Measurements from ENCODE around the gene DEFB123. TPM values are rescaled to one million over a fixed set of nuclear protein-coding genes. Genes with fewer than 3 reads are reported as not detected.

Gene DEFB123
- polyA plus RNA-seq, 1 donor from 2014 or later = not detected

DNA sequence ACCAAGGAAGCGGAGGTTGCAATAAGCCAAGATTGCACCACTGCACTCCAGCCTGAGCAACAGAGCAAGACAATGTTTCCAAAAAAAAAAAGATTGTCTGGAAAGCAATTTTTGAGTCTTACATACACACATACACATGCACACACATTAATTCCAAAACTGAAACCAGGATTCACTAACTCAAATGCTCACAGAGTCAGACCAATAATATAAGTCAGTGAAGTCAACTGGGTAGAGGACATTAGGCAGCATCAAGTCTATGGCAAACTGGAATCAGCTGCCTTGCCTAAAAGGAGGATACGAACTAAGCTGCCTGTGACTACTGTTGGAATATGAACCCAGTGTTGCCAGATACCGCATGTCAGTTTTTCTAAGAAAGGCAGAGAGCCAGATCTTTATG, 50.3 kb downstream of the DEFB123 start:
- no peaks in the 10 kb centered on the region for H3K36me3 ChIP-seq (ENCODE audit: insufficient read depth, low read length)
- H3F3A ChIP-seq (ENCODE audit: insufficient read depth, low read length, poor library complexity, severe bottlenecking) = no peaks in the 10 kb centered on the region
- H3K9ac ChIP-seq (ENCODE audit: low read length) = no peak overlapping the region
- no peak overlapping the region for H3K4me3 ChIP-seq (ENCODE audit: low read length)
- H4K20me1 ChIP-seq (ENCODE audit: insufficient read depth) = no peaks in the 10 kb centered on the region
- H3K27me3 ChIP-seq (ENCODE audit: insufficient read depth, low read depth, low read length) = no peaks in the 10 kb centered on the region
- no peaks in the 10 kb centered on the region for H3K9me3 ChIP-seq (ENCODE audit: low read length)
- no peaks in the 10 kb centered on the region for H3K9me2 ChIP-seq (ENCODE audit: insufficient read depth, low read length)
- TF ChIP-seq EZH2 (IDR thresholded peaks at IDR 0.05; ENCODE audit: borderline replicate concordance, insufficient read depth, low read length, poor library complexity, severe bottlenecking) (no peak), SMC3 (conservative IDR thresholded peaks at IDR 0.05; ENCODE audit: poor library complexity) (no peak), EP300 (conservative IDR thresholded peaks at IDR 0.05; ENCODE audit: poor library complexity, severe bottlenecking) (no peak), TAF1 (IDR thresholded peaks at IDR 0.05; ENCODE audit: low read depth) (no peak), POLR2AphosphoS5 (IDR thresholded peaks at IDR 0.05) (no peak), MXI1 (conservative IDR thresholded peaks at IDR 0.05; ENCODE audit: poor library complexity, severe bottlenecking) (no peak), RAD21 (conservative IDR thresholded peaks at IDR 0.05) (no peak)
- TF ChIP-seq, protein P1, sequence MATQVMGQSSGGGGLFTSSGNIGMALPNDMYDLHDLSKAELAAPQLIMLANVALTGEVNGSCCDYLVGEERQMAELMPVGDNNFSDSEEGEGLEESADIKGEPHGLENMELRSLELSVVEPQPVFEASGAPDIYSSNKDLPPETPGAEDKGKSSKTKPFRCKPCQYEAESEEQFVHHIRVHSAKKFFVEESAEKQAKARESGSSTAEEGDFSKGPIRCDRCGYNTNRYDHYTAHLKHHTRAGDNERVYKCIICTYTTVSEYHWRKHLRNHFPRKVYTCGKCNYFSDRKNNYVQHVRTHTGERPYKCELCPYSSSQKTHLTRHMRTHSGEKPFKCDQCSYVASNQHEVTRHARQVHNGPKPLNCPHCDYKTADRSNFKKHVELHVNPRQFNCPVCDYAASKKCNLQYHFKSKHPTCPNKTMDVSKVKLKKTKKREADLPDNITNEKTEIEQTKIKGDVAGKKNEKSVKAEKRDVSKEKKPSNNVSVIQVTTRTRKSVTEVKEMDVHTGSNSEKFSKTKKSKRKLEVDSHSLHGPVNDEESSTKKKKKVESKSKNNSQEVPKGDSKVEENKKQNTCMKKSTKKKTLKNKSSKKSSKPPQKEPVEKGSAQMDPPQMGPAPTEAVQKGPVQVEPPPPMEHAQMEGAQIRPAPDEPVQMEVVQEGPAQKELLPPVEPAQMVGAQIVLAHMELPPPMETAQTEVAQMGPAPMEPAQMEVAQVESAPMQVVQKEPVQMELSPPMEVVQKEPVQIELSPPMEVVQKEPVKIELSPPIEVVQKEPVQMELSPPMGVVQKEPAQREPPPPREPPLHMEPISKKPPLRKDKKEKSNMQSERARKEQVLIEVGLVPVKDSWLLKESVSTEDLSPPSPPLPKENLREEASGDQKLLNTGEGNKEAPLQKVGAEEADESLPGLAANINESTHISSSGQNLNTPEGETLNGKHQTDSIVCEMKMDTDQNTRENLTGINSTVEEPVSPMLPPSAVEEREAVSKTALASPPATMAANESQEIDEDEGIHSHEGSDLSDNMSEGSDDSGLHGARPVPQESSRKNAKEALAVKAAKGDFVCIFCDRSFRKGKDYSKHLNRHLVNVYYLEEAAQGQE (IDR thresholded peaks at IDR 0.05; ENCODE audit: borderline replicate concordance) = no peak
- TF ChIP-seq, protein P2, sequence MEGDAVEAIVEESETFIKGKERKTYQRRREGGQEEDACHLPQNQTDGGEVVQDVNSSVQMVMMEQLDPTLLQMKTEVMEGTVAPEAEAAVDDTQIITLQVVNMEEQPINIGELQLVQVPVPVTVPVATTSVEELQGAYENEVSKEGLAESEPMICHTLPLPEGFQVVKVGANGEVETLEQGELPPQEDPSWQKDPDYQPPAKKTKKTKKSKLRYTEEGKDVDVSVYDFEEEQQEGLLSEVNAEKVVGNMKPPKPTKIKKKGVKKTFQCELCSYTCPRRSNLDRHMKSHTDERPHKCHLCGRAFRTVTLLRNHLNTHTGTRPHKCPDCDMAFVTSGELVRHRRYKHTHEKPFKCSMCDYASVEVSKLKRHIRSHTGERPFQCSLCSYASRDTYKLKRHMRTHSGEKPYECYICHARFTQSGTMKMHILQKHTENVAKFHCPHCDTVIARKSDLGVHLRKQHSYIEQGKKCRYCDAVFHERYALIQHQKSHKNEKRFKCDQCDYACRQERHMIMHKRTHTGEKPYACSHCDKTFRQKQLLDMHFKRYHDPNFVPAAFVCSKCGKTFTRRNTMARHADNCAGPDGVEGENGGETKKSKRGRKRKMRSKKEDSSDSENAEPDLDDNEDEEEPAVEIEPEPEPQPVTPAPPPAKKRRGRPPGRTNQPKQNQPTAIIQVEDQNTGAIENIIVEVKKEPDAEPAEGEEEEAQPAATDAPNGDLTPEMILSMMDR (IDR thresholded peaks at IDR 0.05; ENCODE audit: poor library complexity, severe bottlenecking) = no peak
- H3K79me2 ChIP-seq (replicated peaks; ENCODE audit: insufficient read depth, low read length) = no peaks in the 10 kb centered on the region
- no peak overlapping the region for H3K4me2 ChIP-seq (ENCODE audit: low read length)
- H3K27ac ChIP-seq (ENCODE audit: low read length) = no peak overlapping the region
- no peak overlapping the region for H2AFZ ChIP-seq (ENCODE audit: low read depth, low read length)

DNA sequence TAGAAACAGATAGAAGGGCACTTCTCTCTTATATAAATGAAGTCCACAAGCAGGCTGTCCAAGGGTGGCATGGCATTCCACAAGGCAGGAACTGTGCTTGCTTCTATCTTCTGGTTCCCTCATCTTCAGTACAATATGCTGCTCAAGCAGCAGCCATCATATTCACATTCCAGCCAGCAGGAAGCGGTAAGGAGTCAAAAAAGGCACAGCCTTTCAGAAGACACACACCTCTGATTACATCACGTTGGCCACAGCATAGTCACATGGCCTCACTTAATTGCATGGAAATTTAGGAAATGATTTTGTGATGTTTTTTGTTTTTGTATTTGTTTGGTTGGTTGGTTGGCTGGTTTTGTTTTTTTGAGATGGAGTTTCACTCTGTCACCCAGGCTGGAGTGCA, 53.7 kb downstream of the DEFB123 start:
- Histone ChIP-seq H3K9me3 (ENCODE audit: low read length) (no peaks in the 10 kb centered on the region), H4K20me1 (ENCODE audit: insufficient read depth) (no peaks in the 10 kb centered on the region), H3K27me3 (ENCODE audit: insufficient read depth, low read depth, low read length) (no peaks in the 10 kb centered on the region), H3K4me2 (ENCODE audit: low read length) (no peak overlapping the region), H3K9me2 (ENCODE audit: insufficient read depth, low read length) (no peaks in the 10 kb centered on the region), H3K27ac (ENCODE audit: low read length) (no peak overlapping the region), H3F3A (ENCODE audit: insufficient read depth, low read length, poor library complexity, severe bottlenecking) (no peaks in the 10 kb centered on the region), H3K4me3 (ENCODE audit: low read length) (no peak overlapping the region), H3K9ac (ENCODE audit: low read length) (no peak overlapping the region), H2AFZ (ENCODE audit: low read depth, low read length) (no peak overlapping the region), H3K36me3 (ENCODE audit: insufficient read depth, low read length) (no peaks in the 10 kb centered on the region), H3K79me2 (replicated peaks; ENCODE audit: insufficient read depth, low read length) (no peaks in the 10 kb centered on the region)
- TF ChIP-seq RAD21 (conservative IDR thresholded peaks at IDR 0.05) = no peak

DNA sequence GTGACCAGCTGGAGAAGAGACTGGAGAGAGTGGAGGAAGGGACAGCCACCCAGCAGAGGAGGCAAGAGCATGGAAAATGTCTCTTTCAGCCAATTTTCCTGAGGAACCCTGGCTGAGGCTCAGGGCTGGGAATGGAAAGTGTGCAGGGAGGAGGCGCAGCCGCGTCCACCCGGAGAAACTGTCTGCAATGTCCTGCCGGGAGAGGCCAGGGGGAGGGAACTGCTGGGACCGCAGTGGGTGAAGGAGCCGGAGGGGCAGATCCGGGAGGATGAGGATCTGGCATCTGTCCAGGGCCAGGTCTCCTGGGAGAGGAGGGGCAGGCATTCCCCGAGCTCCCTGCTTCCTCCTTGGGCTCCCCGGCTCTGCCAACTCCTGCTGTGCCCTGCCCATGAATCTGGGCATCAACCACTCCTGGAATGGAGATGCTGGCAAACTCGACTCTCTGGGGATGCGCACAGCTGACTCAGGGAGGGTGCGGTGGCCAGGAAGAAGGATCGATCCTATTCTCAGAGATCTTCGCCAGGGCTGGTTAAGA, 56.4 kb downstream of the DEFB123 start:
- H3K4me3 ChIP-seq (ENCODE audit: low read length) = no peak overlapping the region
- no peaks in the 10 kb centered on the region for H3F3A ChIP-seq (ENCODE audit: insufficient read depth, low read length, poor library complexity, severe bottlenecking)
- H3K9me2 ChIP-seq (ENCODE audit: insufficient read depth, low read length) = no peaks in the 10 kb centered on the region
- H2AFZ ChIP-seq (ENCODE audit: low read depth, low read length) = no peak overlapping the region
- H3K4me2 ChIP-seq (ENCODE audit: low read length) = no peak overlapping the region
- H3K9ac ChIP-seq (ENCODE audit: low read length) = no peak overlapping the region
- H3K36me3 ChIP-seq (ENCODE audit: insufficient read depth, low read length) = no peaks in the 10 kb centered on the region
- H3K27ac ChIP-seq (ENCODE audit: low read length) = no peak overlapping the region
- no peaks in the 10 kb centered on the region for H3K27me3 ChIP-seq (ENCODE audit: insufficient read depth, low read depth, low read length)
- no peaks in the 10 kb centered on the region for H4K20me1 ChIP-seq (ENCODE audit: insufficient read depth)
- TF ChIP-seq SMC3 (conservative IDR thresholded peaks at IDR 0.05; ENCODE audit: poor library complexity) (no peak), RAD21 (conservative IDR thresholded peaks at IDR 0.05) (no peak)
- H3K9me3 ChIP-seq (ENCODE audit: low read length) = no peaks in the 10 kb centered on the region
- no peaks in the 10 kb centered on the region for H3K79me2 ChIP-seq (replicated peaks; ENCODE audit: insufficient read depth, low read length)
